TTC549 (cell line): ENCODE measurements around the gene OR10H5.

Experiments used
- FAIRE-seq: peaks from 2 replicates; lab custom pipeline; 2012; peaks lifted over from hg19 to GRCh38; lab: Jason Lieb, UNC

OR10H5 gene

GRCh38 chr19:15850385-15850784 lies 62.9 kb downstream of the OR10H5 start:
- FAIRE-seq, result no peak
